ENCODE data around the gene ANAPC10. TPM values are rescaled to one million over a fixed set of nuclear protein-coding genes. Genes with fewer than 3 reads are reported as not detected.
"Not testable (repeated sequence)": the region's sequence is repeated elsewhere in the genome, so short reads cannot be mapped to it uniquely, and the experiment has no call there.

Gene ANAPC10, protein sequence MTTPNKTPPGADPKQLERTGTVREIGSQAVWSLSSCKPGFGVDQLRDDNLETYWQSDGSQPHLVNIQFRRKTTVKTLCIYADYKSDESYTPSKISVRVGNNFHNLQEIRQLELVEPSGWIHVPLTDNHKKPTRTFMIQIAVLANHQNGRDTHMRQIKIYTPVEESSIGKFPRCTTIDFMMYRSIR
- total RNA-seq (ENCODE audit: low replicate concordance): 18.5 and 21.0 TPM in 2 replicates
- long read RNA-seq, transcript ANAPC10-209 (5 exons, 1,025 nt): major isoform, 7 of 33 reads
- long read RNA-seq, transcript ANAPC10-201 (5 exons, 868 nt): major isoform, 7 of 33 reads
- long read RNA-seq, partial matches to known transcripts: 5 of 33 reads
- long read RNA-seq, other reads (novel, unspliced or antisense): 13 of 33 reads

DNA sequence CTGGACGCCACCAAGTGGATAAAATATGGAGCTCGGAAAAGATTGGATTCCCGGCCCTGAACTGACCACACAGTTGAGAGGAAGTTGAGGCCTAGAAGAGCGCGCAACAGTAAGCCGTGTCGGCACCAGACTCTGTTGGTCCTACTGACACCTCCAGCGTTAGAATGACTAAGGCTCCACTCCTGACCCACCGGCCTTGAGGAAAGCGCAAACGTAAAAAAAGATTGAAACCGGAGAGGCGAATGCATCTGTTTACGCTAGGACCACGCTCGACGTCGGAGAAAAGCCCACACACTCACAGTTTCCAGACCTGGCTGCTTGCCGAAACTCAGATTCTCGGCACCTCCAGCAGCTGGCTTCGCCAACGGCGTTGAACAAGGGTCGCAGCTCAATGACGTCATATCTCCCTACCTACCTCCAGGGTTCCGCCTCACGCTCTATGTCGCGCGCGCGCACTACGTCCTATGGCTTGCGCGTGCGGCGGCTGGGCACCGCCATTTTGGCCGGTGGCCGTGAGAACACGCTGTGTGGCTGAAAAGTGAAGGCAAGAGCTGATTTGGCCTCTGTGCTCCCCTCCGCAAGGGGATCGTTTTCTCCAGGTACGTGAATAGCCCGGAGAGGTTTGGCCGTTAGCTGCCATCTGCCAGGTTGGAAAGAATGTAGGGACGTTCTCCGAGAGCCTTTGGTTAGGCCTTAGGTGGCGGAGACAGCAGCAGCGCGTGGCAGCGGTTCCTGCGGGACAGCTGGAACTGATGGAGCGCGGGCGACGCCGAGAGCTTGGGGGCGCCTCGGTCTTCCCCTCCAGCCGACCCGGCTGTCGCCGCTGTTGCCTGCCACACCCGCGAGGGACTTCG lies at the start of gene ANAPC10, which contains the start of gene ABCE1:
Gene ANAPC10, minus strand, starts transcription at position 376 of the 854 bp plus-strand sequence. CDS start 2,097 bp downstream, outside the sequence.
Gene ABCE1, plus strand, starts transcription at position 491 of the 854 bp plus-strand sequence. CDS start 6,102 bp downstream, outside the sequence.
- Mint-ChIP-seq H3K4me1 (ENCODE audit: unreplicated experiment) (peaks cover 3% of the 10 kb centered on the region), H3K27me3 (no peaks in the 10 kb centered on the region), H3K36me3 (peaks cover 26% of the 10 kb centered on the region), H3K27ac (peak within 1 kb of the TSS; percentile 100), H3K4me3 (peak within 1 kb of the TSS; percentile 97), H3K9me3 (peaks cover 12% of the 10 kb centered on the region)
- TF ChIP-seq, protein P1, sequence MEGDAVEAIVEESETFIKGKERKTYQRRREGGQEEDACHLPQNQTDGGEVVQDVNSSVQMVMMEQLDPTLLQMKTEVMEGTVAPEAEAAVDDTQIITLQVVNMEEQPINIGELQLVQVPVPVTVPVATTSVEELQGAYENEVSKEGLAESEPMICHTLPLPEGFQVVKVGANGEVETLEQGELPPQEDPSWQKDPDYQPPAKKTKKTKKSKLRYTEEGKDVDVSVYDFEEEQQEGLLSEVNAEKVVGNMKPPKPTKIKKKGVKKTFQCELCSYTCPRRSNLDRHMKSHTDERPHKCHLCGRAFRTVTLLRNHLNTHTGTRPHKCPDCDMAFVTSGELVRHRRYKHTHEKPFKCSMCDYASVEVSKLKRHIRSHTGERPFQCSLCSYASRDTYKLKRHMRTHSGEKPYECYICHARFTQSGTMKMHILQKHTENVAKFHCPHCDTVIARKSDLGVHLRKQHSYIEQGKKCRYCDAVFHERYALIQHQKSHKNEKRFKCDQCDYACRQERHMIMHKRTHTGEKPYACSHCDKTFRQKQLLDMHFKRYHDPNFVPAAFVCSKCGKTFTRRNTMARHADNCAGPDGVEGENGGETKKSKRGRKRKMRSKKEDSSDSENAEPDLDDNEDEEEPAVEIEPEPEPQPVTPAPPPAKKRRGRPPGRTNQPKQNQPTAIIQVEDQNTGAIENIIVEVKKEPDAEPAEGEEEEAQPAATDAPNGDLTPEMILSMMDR (conservative IDR thresholded peaks at IDR 0.05): peak; percentile 47
- DNase-seq (ENCODE audit: extremely low spot score, unreplicated experiment): peak; percentile 96

DNA sequence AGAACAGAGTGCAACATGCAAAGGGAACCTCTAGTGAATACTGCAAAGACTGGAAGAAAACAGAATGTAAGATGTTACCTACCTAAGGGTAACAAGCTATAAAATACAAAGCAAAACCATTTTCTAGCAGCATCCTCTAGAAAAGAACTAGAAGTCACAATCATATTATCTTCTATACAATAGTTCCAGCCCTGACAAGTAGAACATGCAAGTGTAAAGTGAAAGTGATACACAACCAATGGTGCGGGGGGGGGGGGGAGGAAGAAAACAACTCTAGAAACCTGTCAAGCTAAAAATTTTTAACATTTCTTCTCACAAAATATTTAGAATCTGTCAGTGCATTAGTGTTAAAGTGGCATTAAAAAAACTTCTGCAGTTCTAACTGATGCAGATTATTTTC lies 38.2 kb upstream of the ANAPC10 start:
- not testable (repeated sequence) for H3K4me3 Mint-ChIP-seq; H3K4me1 Mint-ChIP-seq (ENCODE audit: unreplicated experiment); H3K27me3 Mint-ChIP-seq; H3K9me3 Mint-ChIP-seq; H3K27ac Mint-ChIP-seq; DNase-seq (ENCODE audit: extremely low spot score, unreplicated experiment)
- H3K36me3 Mint-ChIP-seq: peaks cover 28% of the 10 kb centered on the region

DNA sequence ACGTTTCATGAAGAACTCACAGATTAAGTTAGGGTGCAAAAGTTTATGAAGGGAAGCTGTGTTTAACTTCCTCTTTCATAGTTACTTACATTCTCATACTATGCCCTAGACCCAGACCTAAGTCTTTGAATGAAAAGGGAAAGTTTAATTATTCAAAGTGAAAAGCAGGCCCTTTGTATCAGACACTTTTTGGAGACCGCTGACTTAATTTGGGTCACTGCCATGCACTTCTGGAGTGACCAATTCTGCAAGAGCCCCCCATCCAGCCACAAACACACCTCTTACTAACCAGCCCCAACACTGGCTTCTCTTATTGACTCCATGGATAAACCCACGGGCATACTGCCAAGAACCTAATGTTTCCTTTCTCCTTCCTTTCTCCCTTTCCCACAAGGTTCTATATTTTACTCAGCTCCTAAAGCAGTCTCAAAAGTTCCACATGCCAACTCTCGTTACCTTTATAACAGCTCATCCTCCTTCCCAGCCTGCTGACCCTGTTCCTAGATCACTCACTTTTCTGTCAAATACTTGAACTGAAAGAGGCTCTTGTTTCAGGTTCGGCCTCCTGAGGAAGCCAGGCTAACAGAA lies 34.6 kb upstream of the ANAPC10 start:
- Mint-ChIP-seq H3K4me3 (no peak overlapping the region), H3K27ac (peak overlapping the region; percentile 42), H3K9me3 (no peaks in the 10 kb centered on the region), H3K36me3 (peaks cover 21% of the 10 kb centered on the region), H3K27me3 (no peaks in the 10 kb centered on the region), H3K4me1 (ENCODE audit: unreplicated experiment) (peaks cover 10% of the 10 kb centered on the region)
- TF ChIP-seq, protein P1 (conservative IDR thresholded peaks at IDR 0.05): no peak
- no peak for DNase-seq (ENCODE audit: extremely low spot score, unreplicated experiment)

DNA sequence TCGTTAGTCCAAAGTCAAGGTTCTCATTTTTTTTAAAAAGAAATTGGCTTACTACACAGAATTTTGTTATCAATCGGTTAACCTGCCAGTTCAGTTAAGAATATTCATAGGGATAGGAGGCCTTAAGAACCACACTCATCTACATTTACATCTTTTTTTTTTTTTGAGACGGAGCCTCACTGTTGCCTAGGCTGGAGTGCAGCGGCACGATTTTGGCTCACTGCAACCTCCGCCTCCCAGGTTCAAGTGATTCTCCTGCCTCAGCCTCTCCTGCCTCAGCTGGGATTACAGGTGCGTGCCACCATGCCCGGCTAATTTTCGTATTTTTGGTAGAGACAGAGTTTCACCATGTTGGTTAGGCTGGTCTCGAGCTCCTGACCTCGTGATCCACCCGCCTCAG lies 33.9 kb upstream of the ANAPC10 start:
- DNase-seq (ENCODE audit: extremely low spot score, unreplicated experiment): no peak
- H3K4me3 Mint-ChIP-seq: no peak overlapping the region

DNA sequence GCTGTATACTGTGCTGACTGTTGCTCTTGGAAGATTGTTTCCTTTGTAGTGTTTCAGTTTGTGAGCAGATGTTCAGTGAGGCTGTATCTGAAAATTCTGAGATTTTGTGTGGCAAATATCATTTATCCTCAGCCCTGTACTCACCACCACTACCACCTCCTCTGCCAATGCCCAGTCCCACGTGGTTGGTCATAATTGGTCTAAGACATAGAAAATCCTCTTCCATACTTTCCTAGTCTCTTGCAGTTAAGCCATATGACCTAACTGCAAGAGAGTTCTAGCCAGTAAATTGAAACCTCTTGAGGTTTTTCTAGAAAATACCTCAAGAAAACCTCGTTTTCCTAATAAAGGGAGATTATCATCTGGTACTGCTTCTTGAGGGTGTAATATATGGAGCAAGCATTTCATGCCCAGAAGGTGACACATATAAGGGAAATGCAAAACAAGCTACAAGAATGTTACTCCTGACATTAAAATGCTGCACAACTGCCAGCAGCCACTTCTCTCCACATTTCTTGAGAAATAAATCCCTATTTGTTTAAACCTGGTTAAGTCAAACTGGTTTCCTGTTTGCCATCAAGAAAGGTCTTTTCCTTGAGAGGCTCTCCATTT lies 32.9 kb upstream of the ANAPC10 start:
- H3K27ac Mint-ChIP-seq: peak overlapping the region; percentile 58
- H3K9me3 Mint-ChIP-seq: no peaks in the 10 kb centered on the region
- peaks cover 10% of the 10 kb centered on the region for H3K4me1 Mint-ChIP-seq (ENCODE audit: unreplicated experiment)
- DNase-seq (ENCODE audit: extremely low spot score, unreplicated experiment): no peak
- peaks cover 21% of the 10 kb centered on the region for H3K36me3 Mint-ChIP-seq
- no peaks in the 10 kb centered on the region for H3K27me3 Mint-ChIP-seq
- TF ChIP-seq, protein P1 (conservative IDR thresholded peaks at IDR 0.05): no peak
- H3K4me3 Mint-ChIP-seq: no peak overlapping the region

More for the DNA sequence above, 33.9 kb upstream of the ANAPC10 start:
- Mint-ChIP-seq H3K27me3 (no peaks in the 10 kb centered on the region), H3K9me3 (no peaks in the 10 kb centered on the region), H3K36me3 (peaks cover 18% of the 10 kb centered on the region), H3K4me1 (ENCODE audit: unreplicated experiment) (peaks cover 10% of the 10 kb centered on the region), H3K27ac (no peak overlapping the region)
- TF ChIP-seq, protein P1 (conservative IDR thresholded peaks at IDR 0.05): no peak
